Spleen (tissue), 7 donors: ENCODE measurements around the gene PDIA5.

Experiments used
- POLR2A ChIP-seq, 3 donors: fragments of 450-650 bp; IDR thresholded peaks; one replicate each; pipeline ENCODE4 v1.5.1; 2017; ENCODE audit warnings: antibody characterized with exemption in 3 of 3, mild to moderate bottlenecking in 1 of 3
- POLR2AphosphoS5 ChIP-seq, 3 donors: sonication (generic); formaldehyde crosslinking; IDR thresholded peaks; one replicate each; pipeline ENCODE4 v1.5.1; 2017; ENCODE audit warnings: antibody characterized with exemption in 3 of 3
- TF ChIP-seq, protein P1 (sequence below), 11 experiments: fragments of 200-600 bp in 7 of 11; fragments of 450-650 bp in 4 of 11; sonication (generic) in 4 of 11; IDR thresholded peaks in 8 of 11; conservative IDR thresholded peaks in 3 of 11; 1 replicate in 7 of 11; 2 replicates in 4 of 11; pipeline versions ENCODE4 v1.4.0 to v1.8.0; 2016 to 2021; ENCODE audit warnings: antibody characterized with exemption in 11 of 11, inconsistent platforms in 4 of 11, mild to moderate bottlenecking in 1 of 11
- donor health status: DM: no; HTN: no; CAD: no; lungs with moderate emphysema.
- donor health status: DM: no; HTN: no; CAD: no.
- donor health status: DM: no; HTN: no; CAD: no.

DNA sequence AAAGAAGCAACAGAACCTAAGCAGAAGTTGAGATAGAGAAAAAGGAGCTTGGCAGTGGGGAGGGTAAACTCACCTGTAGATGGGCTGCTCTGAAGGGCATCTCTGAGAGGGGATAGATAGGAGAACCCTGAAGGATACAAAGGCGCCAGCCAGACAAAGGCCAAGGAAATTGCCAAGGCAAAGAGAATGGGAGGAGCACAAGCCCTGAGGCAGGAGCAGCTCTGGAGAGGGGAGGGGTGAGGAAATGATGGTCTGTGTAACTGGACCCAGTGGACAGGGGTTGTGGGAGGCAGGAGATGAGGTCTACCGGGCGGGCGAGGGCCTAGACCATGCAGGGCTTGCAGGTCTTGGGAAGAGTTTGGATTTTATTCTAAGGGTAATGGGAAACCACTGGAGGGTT is 2.3 kb upstream of the PDIA5 start:
- TF ChIP-seq POLR2AphosphoS5 (IDR thresholded peaks at IDR 0.05) (no peak), POLR2A (IDR thresholded peaks at IDR 0.05) (no peak)
- TF ChIP-seq, protein P1, sequence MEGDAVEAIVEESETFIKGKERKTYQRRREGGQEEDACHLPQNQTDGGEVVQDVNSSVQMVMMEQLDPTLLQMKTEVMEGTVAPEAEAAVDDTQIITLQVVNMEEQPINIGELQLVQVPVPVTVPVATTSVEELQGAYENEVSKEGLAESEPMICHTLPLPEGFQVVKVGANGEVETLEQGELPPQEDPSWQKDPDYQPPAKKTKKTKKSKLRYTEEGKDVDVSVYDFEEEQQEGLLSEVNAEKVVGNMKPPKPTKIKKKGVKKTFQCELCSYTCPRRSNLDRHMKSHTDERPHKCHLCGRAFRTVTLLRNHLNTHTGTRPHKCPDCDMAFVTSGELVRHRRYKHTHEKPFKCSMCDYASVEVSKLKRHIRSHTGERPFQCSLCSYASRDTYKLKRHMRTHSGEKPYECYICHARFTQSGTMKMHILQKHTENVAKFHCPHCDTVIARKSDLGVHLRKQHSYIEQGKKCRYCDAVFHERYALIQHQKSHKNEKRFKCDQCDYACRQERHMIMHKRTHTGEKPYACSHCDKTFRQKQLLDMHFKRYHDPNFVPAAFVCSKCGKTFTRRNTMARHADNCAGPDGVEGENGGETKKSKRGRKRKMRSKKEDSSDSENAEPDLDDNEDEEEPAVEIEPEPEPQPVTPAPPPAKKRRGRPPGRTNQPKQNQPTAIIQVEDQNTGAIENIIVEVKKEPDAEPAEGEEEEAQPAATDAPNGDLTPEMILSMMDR (IDR thresholded peaks at IDR 0.05 in 8 of 11, conservative IDR thresholded peaks at IDR 0.05 in 3 of 11): no peak
